H1 (cell line): ENCODE measurements around the gene OR6N1. TPM values are rescaled to one million over a fixed set of nuclear protein-coding genes. Genes with fewer than 3 reads are reported as not detected.

Source experiments
- CTCF ChIA-PET: fragments of 300-600 bp; sonication (Branson Sonifier 250); formaldehyde crosslinking; loops from one replicate; lab custom pipeline; 2021; ENCODE audit not compliant: partially characterized antibody; lab: Charles Lee
- POLR2A ChIA-PET: fragments of 300-600 bp; sonication (Branson Sonifier 250); formaldehyde crosslinking; loops from one replicate; lab custom pipeline; 2021; ENCODE audit warnings: inconsistent platforms; ENCODE audit not compliant: partially characterized antibody; lab: Charles Lee
- DNase-seq, 2 experiments: peaks; one replicate each; pipeline versions ENCODE4 v3.0.0 to v3.0.0-alpha.2; 2010 to 2022; ENCODE audit warnings: low spot score in 2 of 2, low read depth in 1 of 2, mixed read lengths in 1 of 2
- FAIRE-seq: peaks from 2 replicates; lab custom pipeline; 2011; peaks lifted over from hg19 to GRCh38; lab: Jason Lieb, UNC
- H2AFZ ChIP-seq: 2 replicates; pipeline ENCODE4 v1.8.1; 2012; ENCODE audit warnings: low read length, inconsistent platforms
- H2AK5ac ChIP-seq: 2 replicates; pipeline ENCODE4 v1.6.1; 2013; ENCODE audit warnings: low read depth, low read length
- H2BK120ac ChIP-seq: replicated peaks from 2 replicates; pipeline ENCODE3; 2013; ENCODE audit warnings: low read depth, low read length, inconsistent platforms
- H2BK12ac ChIP-seq: 2 replicates; pipeline ENCODE4 v1.6.1; 2013; ENCODE audit warnings: low read depth, low read length
- H2BK15ac ChIP-seq: 2 replicates; pipeline ENCODE4 v1.6.1; 2013; ENCODE audit warnings: low read length
- H2BK20ac ChIP-seq: 2 replicates; pipeline ENCODE4 v1.6.1; 2013; ENCODE audit warnings: low read length
- H2BK5ac ChIP-seq: 2 replicates; pipeline ENCODE4 v1.6.1; 2013; ENCODE audit warnings: low read depth, low read length
- H3K14ac ChIP-seq: 2 replicates; pipeline ENCODE4 v1.6.1; 2013; ENCODE audit warnings: inconsistent platforms; ENCODE audit not compliant: insufficient read length
- H3K18ac ChIP-seq: 2 replicates; pipeline ENCODE4 v1.6.1; 2013; ENCODE audit warnings: low read length; ENCODE audit errors: extremely low read depth
- H3K23ac ChIP-seq: 2 replicates; pipeline ENCODE4 v1.6.1; 2013; ENCODE audit warnings: inconsistent platforms; ENCODE audit not compliant: insufficient read length
- H3K23me2 ChIP-seq: 2 replicates; pipeline ENCODE4 v1.6.1; 2013; ENCODE audit warnings: low read depth, low read length
- H3K27ac ChIP-seq: 2 replicates; pipeline ENCODE4 v1.6.1; 2011; ENCODE audit warnings: low read depth, low read length, inconsistent platforms
- H3K27me3 ChIP-seq, 4 experiments: replicated peaks in 1 of 4; 1 replicate in 1 of 4; 2 replicates in 3 of 4; pipeline versions ENCODE4 v1.6.1 to v1.8.1; 2011 to 2013; ENCODE audit warnings: low read length in 3 of 4, mild to moderate bottlenecking in 3 of 4, inconsistent platforms in 2 of 4, mixed read lengths in 2 of 4, moderate library complexity in 1 of 4; ENCODE audit not compliant: control insufficient read depth in 3 of 4, insufficient read depth in 3 of 4; ENCODE audit errors: extremely low read depth in 1 of 4
- H3K36me3 ChIP-seq, 4 experiments: 2 replicates each; pipeline versions ENCODE4 v1.6.1 to v1.8.1; 2011 to 2013; ENCODE audit warnings: mild to moderate bottlenecking in 4 of 4, low read length in 3 of 4, moderate library complexity in 2 of 4, control low read depth in 1 of 4, inconsistent platforms in 1 of 4; ENCODE audit not compliant: insufficient read depth in 4 of 4, control insufficient read depth in 2 of 4
- H3K4ac ChIP-seq: replicated peaks from 2 replicates; pipeline ENCODE3; 2013; ENCODE audit warnings: low read length, low read depth, mixed read lengths, inconsistent platforms; ENCODE audit not compliant: insufficient read length
- H3K4me1 ChIP-seq, 4 experiments: replicated peaks in 1 of 4; 1 replicate in 1 of 4; 2 replicates in 3 of 4; pipeline versions ENCODE4 v1.6.1 to v1.8.1; 2011 to 2013; ENCODE audit warnings: low read length in 3 of 4, inconsistent platforms in 2 of 4, mixed read lengths in 1 of 4; ENCODE audit not compliant: insufficient read depth in 4 of 4, control insufficient read depth in 3 of 4
- H3K4me2 ChIP-seq, 2 experiments: 2 replicates each; pipeline versions ENCODE4 v1.6.1 to v1.8.1; 2011 to 2013; ENCODE audit warnings: low read depth in 2 of 2, low read length in 2 of 2, control low read depth in 1 of 2, inconsistent platforms in 1 of 2, mild to moderate bottlenecking in 1 of 2; ENCODE audit not compliant: insufficient read depth in 1 of 2
- H3K4me3 ChIP-seq, 4 experiments: fragments of 200-600, 300-600 bp in 1 of 4; sonication (generic), shearing (Covaris generic), sonication (Bioruptor Twin) in 1 of 4; 2 replicates each; pipeline versions ENCODE4 v1.5.1 to v1.8.1; 2011 to 2016; ENCODE audit warnings: low read length in 4 of 4, low read depth in 3 of 4, control low read depth in 2 of 4, inconsistent platforms in 2 of 4, mild to moderate bottlenecking in 2 of 4, mixed read lengths in 1 of 4, moderate library complexity in 1 of 4; ENCODE audit not compliant: insufficient read depth in 2 of 4; ENCODE audit errors: extremely low read depth in 1 of 4
- H3K56ac ChIP-seq: replicated peaks from 2 replicates; pipeline ENCODE3; 2013; ENCODE audit warnings: low read depth, mild to moderate bottlenecking, mixed read lengths, low read length, inconsistent platforms; ENCODE audit not compliant: insufficient read length
- H3K79me1 ChIP-seq: 2 replicates; pipeline ENCODE4 v1.6.1; 2013; ENCODE audit warnings: low read depth, low read length, control low read depth
- H3K79me2 ChIP-seq, 2 experiments: 2 replicates each; pipeline versions ENCODE4 v1.6.1 to v1.8.1; 2012 to 2013; ENCODE audit warnings: low read length in 2 of 2, mild to moderate bottlenecking in 2 of 2, inconsistent platforms in 1 of 2; ENCODE audit not compliant: insufficient read depth in 2 of 2, control insufficient read depth in 1 of 2
- H3K9ac ChIP-seq, 4 experiments: replicated peaks in 1 of 4; 1 replicate in 1 of 4; 2 replicates in 3 of 4; pipeline versions ENCODE4 v1.6.1 to v1.8.1; 2011 to 2013; ENCODE audit warnings: low read depth in 3 of 4, low read length in 3 of 4, control low read depth in 2 of 4, mild to moderate bottlenecking in 2 of 4, moderate library complexity in 2 of 4, inconsistent platforms in 1 of 4; ENCODE audit errors: extremely low read depth in 1 of 4
- H3K9me3 ChIP-seq, 2 experiments: 2 replicates each; pipeline versions ENCODE4 v1.6.1 to v1.8.1; 2012 to 2013; ENCODE audit warnings: mild to moderate bottlenecking in 2 of 2, moderate library complexity in 2 of 2, control low read depth in 1 of 2, inconsistent platforms in 1 of 2, low read depth in 1 of 2, low read length in 1 of 2, mixed read lengths in 1 of 2; ENCODE audit not compliant: insufficient read depth in 2 of 2
- H4K20me1 ChIP-seq, 2 experiments: replicated peaks in 1 of 2; 2 replicates each; pipeline versions ENCODE3 to v1.8.1; 2011 to 2013; ENCODE audit warnings: inconsistent platforms in 2 of 2, low read length in 2 of 2, mild to moderate bottlenecking in 1 of 2; ENCODE audit not compliant: insufficient read depth in 2 of 2, control insufficient read depth in 1 of 2
- H4K5ac ChIP-seq: 2 replicates; pipeline ENCODE4 v1.6.1; 2013; ENCODE audit warnings: low read length, low read depth, mixed read lengths, inconsistent platforms; ENCODE audit not compliant: insufficient read length
- H4K8ac ChIP-seq: 2 replicates; pipeline ENCODE4 v1.8.0; 2013; ENCODE audit warnings: mild to moderate bottlenecking, moderate library complexity, low read length, inconsistent platforms; ENCODE audit not compliant: insufficient read depth; ENCODE audit errors: extremely low read depth
- H4K91ac ChIP-seq: replicated peaks from 2 replicates; pipeline ENCODE3; 2013; ENCODE audit warnings: low read length, mixed read lengths, inconsistent platforms; ENCODE audit not compliant: insufficient read length
- ATF3 ChIP-seq: IDR thresholded peaks from 2 replicates; pipeline ENCODE4 v1.6.1; 2011; ENCODE audit warnings: low read depth, mild to moderate bottlenecking, low read length; ENCODE audit not compliant: insufficient read depth
- CBX5 ChIP-seq: fragments of 300-800, 300-1000 bp; sonication (generic); IDR thresholded peaks from 2 replicates; pipeline ENCODE4 v1.7.1; 2016; ENCODE audit warnings: antibody characterized with exemption, low read length, low read depth
- CEBPB ChIP-seq: IDR thresholded peaks from 2 replicates; pipeline ENCODE4 v1.6.1; 2012; ENCODE audit warnings: low read depth, low read length
- CHD1 ChIP-seq: IDR thresholded peaks from 2 replicates; pipeline ENCODE4 v1.6.1; 2012; ENCODE audit warnings: low read depth, low read length, improper control_type of control experiment
- HDAC2 ChIP-seq, 2 experiments: fragments of 300-600 bp in 1 of 2; sonication (generic) in 1 of 2; IDR thresholded peaks; 2 replicates each; pipeline ENCODE4 v1.6.1; 2011 to 2012; ENCODE audit warnings: low read depth in 2 of 2, low read length in 2 of 2, mild to moderate bottlenecking in 2 of 2, moderate library complexity in 2 of 2, borderline replicate concordance in 1 of 2, inconsistent platforms in 1 of 2
- JUN ChIP-seq: IDR thresholded peaks from 2 replicates; pipeline ENCODE4 v1.6.1; 2011; ENCODE audit warnings: low read depth, mild to moderate bottlenecking, improper control_type of control experiment, low read length
- KDM5A ChIP-seq: fragments of 200-600 bp; IDR thresholded peaks from 2 replicates; pipeline ENCODE4 v1.7.1; 2012; ENCODE audit warnings: mild to moderate bottlenecking, low read length, inconsistent platforms, mixed read lengths
- MAX ChIP-seq: IDR thresholded peaks from 2 replicates; pipeline ENCODE4 v1.6.1; 2012; ENCODE audit warnings: inconsistent platforms
- RBBP5 ChIP-seq: IDR thresholded peaks from 2 replicates; pipeline ENCODE4 v1.7.1; 2012; ENCODE audit warnings: low read depth, mild to moderate bottlenecking, inconsistent platforms, low read length, moderate library complexity, borderline replicate concordance
- RNF2 ChIP-seq: fragments of 200-900, 300-1000 bp; sonication (generic); IDR thresholded peaks from 2 replicates; pipeline ENCODE4 v1.7.1; 2016; ENCODE audit warnings: borderline replicate concordance, low read depth, mild to moderate bottlenecking, antibody characterized with exemption, low read length; ENCODE audit not compliant: poor library complexity, severe bottlenecking; ENCODE audit errors: missing control alignments
- SIX5 ChIP-seq: IDR thresholded peaks from 2 replicates; pipeline ENCODE4 v1.6.1; 2011; ENCODE audit warnings: mild to moderate bottlenecking, low read depth, low read length
- SP2 ChIP-seq: IDR thresholded peaks from 2 replicates; pipeline ENCODE4 v1.6.1; 2012; ENCODE audit warnings: mild to moderate bottlenecking, low read length, inconsistent platforms
- SRF ChIP-seq: IDR thresholded peaks from 2 replicates; pipeline ENCODE4 v1.6.1; 2011; ENCODE audit warnings: mild to moderate bottlenecking, low read depth, low read length, moderate library complexity
- TBP ChIP-seq: IDR thresholded peaks from 2 replicates; pipeline ENCODE4 v1.6.1; 2011; ENCODE audit warnings: low read depth, low read length, improper control_type of control experiment
- WGBS, 2 experiments: shearing (Covaris generic) in 1 of 2; methylation state at CpG; one replicate each; pipeline versions ENCODE4 v1.1.6 to v1.1.7; 2013 to 2015; ENCODE audit warnings: low lambda C conversion rate in 2 of 2, mixed read lengths in 2 of 2, inconsistent platforms in 1 of 2, low coverage in 1 of 2, missing lambda C conversion rate in 1 of 2; ENCODE audit not compliant: insufficient replicate concordance in 2 of 2, insufficient coverage in 1 of 2, insufficient read length in 1 of 2; ENCODE audit errors: extremely low coverage in 1 of 2, missing lambda C conversion rate in 1 of 2; 5-methylcytosine and 5-hydroxymethylcytosine counted together
- polyA plus RNA-seq, 7 experiments: library from polyadenylated mRNA; depleted of rRNA in 3 of 7; stranded (reverse) in 5 of 7; unstranded in 2 of 7; fragments of >200 nt in 5 of 7; fragments of 200-250 nt in 2 of 7; gene quantifications; 1 replicate in 5 of 7; 2 replicates in 1 of 7; 4 replicates in 1 of 7; pipeline versions ENCODE4 v1.2.1 to v1.2.3, GENCODE V29; 2011 to 2013; ENCODE audit warnings: missing spikeins in 2 of 7, mixed read lengths in 2 of 7
- total RNA-seq: library from RNA; stranded (reverse); fragmentation: NEBNext Ultra II Directional; extraction: Animal tissue kit (Norgen Biotek cat#: 25700); gene quantifications from 2 replicates; pipeline ENCODE4 v1.2.1, GENCODE V29; 2021

OR6N1 gene
- total and polyA plus RNA-seq, 2 of the 8 experiments (the other 6 are each of a cell fraction or from before 2014, with no cell fraction given): not detected

DNA sequence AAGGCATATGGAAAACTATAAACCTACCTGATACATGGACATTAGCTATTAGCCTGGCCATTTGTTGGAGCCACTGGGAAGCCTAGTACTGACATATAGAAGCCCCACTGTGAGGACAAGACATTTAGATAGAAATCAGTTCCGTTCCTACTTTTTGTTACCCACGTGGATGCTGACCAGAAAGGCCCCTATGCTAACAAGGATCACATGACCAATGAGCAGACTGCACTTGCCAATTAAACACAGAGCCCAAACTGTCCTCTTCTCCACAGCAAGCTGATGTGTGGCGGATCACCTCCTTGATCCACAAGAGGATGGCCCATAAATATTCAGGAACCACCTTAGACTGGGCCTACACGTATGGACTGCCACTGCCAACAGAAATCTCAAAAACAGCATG, 40.3 kb downstream of the OR6N1 start:
- no peak overlapping the region for H3K18ac ChIP-seq
- no peaks in the 10 kb centered on the region for H3K9me3 ChIP-seq
- no peak overlapping the region for H2BK120ac ChIP-seq
- H3K27ac ChIP-seq: no peak overlapping the region
- H4K5ac ChIP-seq: no peak overlapping the region
- no peaks in the 10 kb centered on the region for H3K27me3 ChIP-seq
- H3K4me2 ChIP-seq: no peak overlapping the region
- no peak overlapping the region for H2BK15ac ChIP-seq
- no peak overlapping the region for H3K4me3 ChIP-seq
- H3K79me2 ChIP-seq: no peaks in the 10 kb centered on the region
- no peaks in the 10 kb centered on the region for H3K36me3 ChIP-seq
- H3K23me2 ChIP-seq: no peaks in the 10 kb centered on the region
- H2AFZ ChIP-seq: no peak overlapping the region
- H2AK5ac ChIP-seq: no peak overlapping the region
- no peak overlapping the region for H2BK5ac ChIP-seq
- ChIA-PET POLR2A (no interaction called here), CTCF (interaction anchor here (1.4 kb wide), 1 partner anchor 10 kb away, joined by 3 read pairs; no protein-coding TSS in a partner anchor)
- no peaks in the 10 kb centered on the region for H3K4me1 ChIP-seq
- no peaks in the 10 kb centered on the region for H3K79me1 ChIP-seq
- no peak overlapping the region for H2BK20ac ChIP-seq
- no peak overlapping the region for H3K56ac ChIP-seq
- no peaks in the 10 kb centered on the region for H4K20me1 ChIP-seq
- no peak overlapping the region; a peak in 1 of 7 replicates for H3K9ac ChIP-seq
- peak overlapping the region; percentile 23 for H3K4ac ChIP-seq
- no peak for DNase-seq
- no peak overlapping the region for H3K23ac ChIP-seq
- H4K91ac ChIP-seq: no peak overlapping the region
- no peak overlapping the region for H2BK12ac ChIP-seq
- no peak for FAIRE-seq
- H3K14ac ChIP-seq: no peak overlapping the region
- no peak overlapping the region for H4K8ac ChIP-seq
- WGBS, 2 experiments: 91% methylated on average over 4 of the region's 4 CpGs; no CpG with 5 or more reads in 1 of the 2 experiments
- no peak for TF ChIP-seq SP2
- no peak for TF ChIP-seq RBBP5
- TF ChIP-seq SRF: no peak
- no peak for TF ChIP-seq SIX5
- no peak for TF ChIP-seq JUN
- TF ChIP-seq HDAC2 (IDR thresholded peaks at IDR 0.05; ENCODE audit: borderline replicate concordance in 1 of 2, low read depth in 2 of 2, low read length in 2 of 2): no peak
- no peak for TF ChIP-seq KDM5A
- TF ChIP-seq RNF2: no peak
- no peak for TF ChIP-seq CHD1
- no peak for TF ChIP-seq CEBPB
- TF ChIP-seq ATF3: no peak
- TF ChIP-seq MAX: no peak
- TF ChIP-seq CBX5: no peak
- no peak for TF ChIP-seq TBP
